AG04450 (cell line): ENCODE data around the gene CTSE. TPM values are rescaled to one million over a fixed set of nuclear protein-coding genes. Genes with fewer than 3 reads are reported as not detected.
A peak's percentile ranks its signal among the peaks of the same experiment; 100 is the strongest.

Experiments
- CTCF ChIA-PET: fragments of 300-600, 350-600 bp; formaldehyde crosslinking; extraction: SDS; loops from one replicate; lab custom pipeline; 2022; ENCODE audit warnings: antibody characterized with exemption, inconsistent platforms; lab: Charles Lee
- POLR2A ChIA-PET: fragments of 350-600 bp; formaldehyde crosslinking; extraction: SDS; loops from one replicate; lab custom pipeline; 2021; ENCODE audit warnings: antibody characterized with exemption, inconsistent platforms; lab: Yijun Ruan, JAX
- DNase-seq: peaks from one replicate; pipeline ENCODE4 v3.0.0-alpha.2; 2011; ENCODE audit warnings: low read depth, low spot score
- H3K27ac ChIP-seq: one replicate; pipeline ENCODE4 v1.5.1; 2012; ENCODE audit warnings: low read depth, low read length, control low read depth
- H3K27me3 ChIP-seq: one replicate; pipeline ENCODE4 v1.6.0; 2012; ENCODE audit warnings: low read length; ENCODE audit not compliant: control insufficient read depth, insufficient read depth
- H3K4me3 ChIP-seq: 2 replicates; pipeline ENCODE4 v1.5.1; 2011; ENCODE audit warnings: mild to moderate bottlenecking, low read depth, low read length, control low read depth
- H3K9me3 ChIP-seq: 2 replicates; pipeline ENCODE4 v1.5.1; 2012; ENCODE audit warnings: low read length; ENCODE audit not compliant: control insufficient read depth, insufficient read depth
- CTCF ChIP-seq: IDR thresholded peaks from 2 replicates; pipeline ENCODE4 v1.5.1; 2011; ENCODE audit warnings: low read depth, low read length, control low read depth, inconsistent platforms
- polyA plus RNA-seq: library from polyadenylated mRNA; depleted of rRNA; stranded (reverse); fragments of >200 nt; gene quantifications from 2 replicates; pipeline ENCODE4 v1.2.3, GENCODE V29; 2011

CTSE gene
- polyA plus RNA-seq, 1 experiment = not detected

- POLR2A ChIA-PET = interaction anchor here (1.0 kb wide), 1 partner anchor 17 kb away, joined by 3 read pairs; no protein-coding TSS in a partner anchor
- DNase-seq = peak; percentile 39
- CTCF ChIA-PET = interaction anchor here (0.7 to 1.7 kb wide), 6 partner anchors 17 to 345 kb away, joined by 3 to 7 read pairs (median 4); no protein-coding TSS in a partner anchor
- Histone ChIP-seq H3K27ac (peak within 1 kb of the TSS; percentile 75), H3K9me3 (no peaks in the 10 kb centered on the region; the same call in 1 of the 2 replicates), H3K27me3 (no peaks in the 10 kb centered on the region), H3K4me3 (peak within 1 kb of the TSS; percentile 56)
- TF ChIP-seq CTCF = no peak
These were observed 20.6 kb downstream of the CTSE start, which contains the start of gene RAB7B for GRCh38 chr1:206002871-206003801. TSS of gene RAB7B (minus strand) at chr1:206003395. CDS start at chr1:205994135, 9,260 bp downstream.

GRCh38 chr1:206002160-206002559, 21.5 kb downstream of the CTSE start:
- CTCF ChIA-PET = interaction anchor here (0.7 to 2.5 kb wide), 7 partner anchors 16 to 344 kb away, joined by 3 to 8 read pairs (median 3); no protein-coding TSS in a partner anchor
- H3K4me3 ChIP-seq = peak overlapping the region; percentile 56
- no peaks in the 10 kb centered on the region; the same call in 1 of the 2 replicates for H3K9me3 ChIP-seq
- no peak for DNase-seq
- POLR2A ChIA-PET = interaction anchor here (1.0 kb wide), 1 partner anchor 16 kb away, joined by 3 read pairs; no protein-coding TSS in a partner anchor
- H3K27ac ChIP-seq = no peak overlapping the region
- H3K27me3 ChIP-seq = no peaks in the 10 kb centered on the region
- no peak for TF ChIP-seq CTCF

GRCh38 chr1:206001476-206001888, 22.2 kb downstream of the CTSE start:
- Histone ChIP-seq H3K27me3 (no peaks in the 10 kb centered on the region), H3K4me3 (peak overlapping the region; percentile 50), H3K9me3 (no peaks in the 10 kb centered on the region; the same call in 1 of the 2 replicates), H3K27ac (peak overlapping the region; percentile 84)
- CTCF ChIA-PET = interaction anchor here (1.0 to 5.0 kb wide), 4 partner anchors 8 to 29 kb away, joined by 3 to 29 read pairs (median 6); no protein-coding TSS in a partner anchor
- no peak for TF ChIP-seq CTCF
- peak; percentile 80 for DNase-seq
- POLR2A ChIA-PET = no interaction called here

GRCh38 chr1:206000641-206001339, 22.9 kb downstream of the CTSE start:
- POLR2A ChIA-PET = no interaction called here

More at GRCh38 chr1:206000641-206001339, 22.9 kb downstream of the CTSE start:
- Histone ChIP-seq H3K27me3 (no peaks in the 10 kb centered on the region), H3K9me3 (no peaks in the 10 kb centered on the region; the same call in 1 of the 2 replicates), H3K4me3 (peak overlapping the region; percentile 8; the same call in 1 of the 2 replicates), H3K27ac (peak overlapping the region; percentile 84)
- no peak for TF ChIP-seq CTCF
- CTCF ChIA-PET = interaction anchor here (0.6 to 5.0 kb wide), 8 partner anchors 8 to 342 kb away, joined by 3 to 29 read pairs (median 7); no protein-coding TSS in a partner anchor
- DNase-seq = no peak
